Mucosa of descending colon (tissue), 3 donors: Measurements from ENCODE around the gene S100A9. TPM values are rescaled to one million over a fixed set of nuclear protein-coding genes. Genes with fewer than 3 reads are reported as not detected.
A peak's percentile ranks its signal among the peaks of the same experiment; 100 is the strongest.

Source experiments
- ATAC-seq: fragments of 200-7000 bp; cut with Tn5 transposase; one replicate; pipeline ENCODE4 v1.9.1; 2020; ENCODE audit warnings: mild to moderate bottlenecking, moderate library complexity
- DNase-seq, 3 donors: peaks; one replicate each; pipeline ENCODE4 v3.0.0-alpha.2; 2020
- H3K36me3 ChIP-seq: fragments of 200-600 bp; one replicate; pipeline ENCODE4 v1.8.0; 2021; ENCODE audit warnings: low read depth, mild to moderate bottlenecking
- H3K4me1 ChIP-seq: fragments of 200-600 bp; one replicate; pipeline ENCODE4 v1.8.0; 2021; ENCODE audit warnings: low read depth, mild to moderate bottlenecking
- H3K4me3 ChIP-seq: fragments of 200-600 bp; one replicate; pipeline ENCODE4 v1.8.0; 2021; ENCODE audit warnings: mild to moderate bottlenecking
- H3K9me3 ChIP-seq: fragments of 200-600 bp; one replicate; pipeline ENCODE4 v1.8.0; 2021; ENCODE audit warnings: mild to moderate bottlenecking
- intact Hi-C, 2 donors: fragments of 100-400 bp; cut with DNase I in 1 of 2; cut with micrococcal nuclease in 1 of 2; formaldehyde crosslinking; loops; one replicate each; pipeline versions ENCODE4 v1.11.0 to v1.11.1; 2022; cut with DNase I, micrococcal nuclease
- total RNA-seq, 3 donors: library from RNA; stranded (reverse); fragmentation: NEBNext Ultra II Directional in 2 of 3; extraction: Animal tissue kit (Norgen Biotek cat#: 25700) in 2 of 3; gene quantifications; one replicate each; pipeline versions ENCODE4 v1.2.1 to v1.2.4, GENCODE V29; 2021 to 2023
- TF ChIP-seq, protein P1 (sequence below): fragments of 200-600 bp; IDR thresholded peaks from one replicate; pipeline ENCODE4 v1.8.0; 2022; ENCODE audit warnings: antibody characterized with exemption, mild to moderate bottlenecking
- donor health status: DM: no; HTN: no; CAD: no; lungs with moderate emphysema.
- donor health status: DM: no; HTN: no; CAD: no.
- donor health status: DM: no; HTN: yes; CAD: no.

Gene S100A9
- total RNA-seq, 3 donors from 2014 or later, result 5.5 to 151 (median 75.0) TPM

DNA sequence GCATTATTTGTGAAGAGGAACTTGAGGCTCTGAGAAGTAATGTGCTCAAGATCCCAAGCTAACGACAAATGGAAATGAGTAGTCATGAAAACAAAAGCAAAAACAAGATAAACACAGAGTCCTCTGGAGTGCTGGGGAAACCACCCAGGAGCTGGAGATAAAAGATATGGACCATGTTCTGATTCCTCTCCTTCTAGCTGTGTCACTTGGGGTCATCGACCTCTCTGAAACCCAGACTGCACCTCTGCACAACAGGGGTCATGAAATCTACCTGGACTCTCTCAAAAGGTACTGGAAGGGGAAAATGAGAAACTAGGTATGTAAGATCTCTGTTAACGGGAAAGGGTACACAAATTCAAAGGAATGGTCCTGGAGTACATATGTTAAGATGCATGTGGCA lies 15.5 kb upstream of the S100A9 start:
- H3K4me1 ChIP-seq, result no peaks in the 10 kb centered on the region
- no peak overlapping the region for H3K4me3 ChIP-seq
- H3K36me3 ChIP-seq, result no peaks in the 10 kb centered on the region
- DNase-seq (no peak), ATAC-seq (no peak)
- intact Hi-C loops, result no loop called here
- TF ChIP-seq, protein P1, sequence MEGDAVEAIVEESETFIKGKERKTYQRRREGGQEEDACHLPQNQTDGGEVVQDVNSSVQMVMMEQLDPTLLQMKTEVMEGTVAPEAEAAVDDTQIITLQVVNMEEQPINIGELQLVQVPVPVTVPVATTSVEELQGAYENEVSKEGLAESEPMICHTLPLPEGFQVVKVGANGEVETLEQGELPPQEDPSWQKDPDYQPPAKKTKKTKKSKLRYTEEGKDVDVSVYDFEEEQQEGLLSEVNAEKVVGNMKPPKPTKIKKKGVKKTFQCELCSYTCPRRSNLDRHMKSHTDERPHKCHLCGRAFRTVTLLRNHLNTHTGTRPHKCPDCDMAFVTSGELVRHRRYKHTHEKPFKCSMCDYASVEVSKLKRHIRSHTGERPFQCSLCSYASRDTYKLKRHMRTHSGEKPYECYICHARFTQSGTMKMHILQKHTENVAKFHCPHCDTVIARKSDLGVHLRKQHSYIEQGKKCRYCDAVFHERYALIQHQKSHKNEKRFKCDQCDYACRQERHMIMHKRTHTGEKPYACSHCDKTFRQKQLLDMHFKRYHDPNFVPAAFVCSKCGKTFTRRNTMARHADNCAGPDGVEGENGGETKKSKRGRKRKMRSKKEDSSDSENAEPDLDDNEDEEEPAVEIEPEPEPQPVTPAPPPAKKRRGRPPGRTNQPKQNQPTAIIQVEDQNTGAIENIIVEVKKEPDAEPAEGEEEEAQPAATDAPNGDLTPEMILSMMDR, result no peak
- H3K9me3 ChIP-seq, result no peaks in the 10 kb centered on the region

DNA sequence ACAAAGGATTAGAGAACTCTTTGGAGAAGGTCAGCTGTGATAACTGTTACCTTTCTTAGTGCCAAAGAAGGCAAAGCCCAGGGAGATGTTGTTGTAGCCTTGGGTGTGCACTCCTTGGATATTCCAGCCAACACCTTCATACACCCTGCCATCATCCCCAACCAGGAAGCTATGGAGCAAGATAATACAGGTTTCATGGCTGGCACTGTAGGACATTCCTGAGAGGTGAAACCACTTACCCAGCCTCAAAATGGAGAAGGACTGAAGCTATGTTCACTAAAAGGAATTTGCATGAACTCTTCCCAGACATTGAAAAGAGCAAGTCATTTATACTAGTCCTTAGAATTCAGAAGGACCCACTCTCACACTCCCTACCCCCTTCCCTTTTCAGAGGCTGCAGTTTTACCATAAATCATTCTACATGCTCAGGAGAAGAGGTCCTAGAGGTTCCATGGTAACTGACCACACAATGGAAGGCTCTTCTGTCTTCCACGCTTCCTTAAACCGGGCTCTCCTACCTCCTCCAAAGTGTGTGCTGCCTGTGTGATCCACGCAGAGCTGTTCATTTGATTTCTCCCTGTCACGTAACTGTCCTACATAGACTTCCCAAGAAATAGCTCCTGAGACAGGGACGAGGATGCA lies 14.5 kb upstream of the S100A9 start:
- Histone ChIP-seq H3K4me1 (no peaks in the 10 kb centered on the region), H3K4me3 (no peak overlapping the region), H3K9me3 (no peaks in the 10 kb centered on the region), H3K36me3 (no peaks in the 10 kb centered on the region)
- TF ChIP-seq, protein P1, result no peak
- ATAC-seq, result peak; percentile 21
- DNase-seq, result no peak
- intact Hi-C loops, result no loop called here

DNA sequence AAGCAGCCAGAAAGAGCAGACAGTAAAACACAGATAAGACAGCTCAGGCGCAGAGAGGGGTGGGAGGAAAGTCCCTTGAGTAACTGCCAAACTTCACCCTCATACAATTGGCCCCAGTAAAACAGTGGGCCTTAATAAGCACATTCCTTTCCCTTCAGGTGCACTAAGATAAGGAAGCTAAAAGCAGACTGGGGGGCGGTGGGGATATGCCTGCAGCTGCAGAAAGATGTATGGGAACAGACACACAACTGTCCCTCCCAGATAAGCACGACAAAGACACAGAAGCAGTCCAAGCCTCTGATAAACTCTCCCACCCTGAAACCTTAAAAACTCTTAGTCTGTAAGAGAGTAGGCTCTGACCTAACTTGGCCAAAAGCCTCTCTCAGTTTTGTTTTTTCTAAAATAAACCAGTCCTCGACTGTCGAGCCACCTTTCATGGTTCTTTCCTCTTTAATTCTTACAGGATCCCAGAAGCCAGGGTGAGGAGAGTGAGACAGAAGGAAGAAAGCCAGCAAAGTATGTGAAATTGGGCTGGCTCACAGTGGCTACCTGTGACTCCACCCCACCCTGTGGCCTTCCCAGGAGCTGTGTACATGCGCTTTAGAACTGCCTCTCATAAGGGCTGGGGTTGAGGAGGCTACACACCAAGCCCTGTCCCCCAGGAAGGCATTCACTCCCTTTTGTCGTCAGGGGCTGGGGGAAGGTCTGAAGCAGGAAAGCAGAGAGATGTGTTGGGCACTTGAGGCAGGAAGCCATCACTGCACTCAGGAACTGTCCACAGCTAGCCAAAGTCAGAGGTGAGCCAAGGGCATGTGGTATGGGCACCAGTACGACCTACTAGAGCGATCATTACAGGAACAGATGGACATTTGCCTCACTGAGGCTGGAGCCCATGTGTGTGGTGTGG lies 13.6 kb upstream of the S100A9 start:
- H3K9me3 ChIP-seq, result no peaks in the 10 kb centered on the region
- no peak overlapping the region for H3K4me3 ChIP-seq
- H3K36me3 ChIP-seq, result no peaks in the 10 kb centered on the region
- no peaks in the 10 kb centered on the region for H3K4me1 ChIP-seq
- no peak for DNase-seq
- TF ChIP-seq, protein P1, result no peak
- intact Hi-C loops, result no loop called here
- ATAC-seq, result peak; percentile 23

DNA sequence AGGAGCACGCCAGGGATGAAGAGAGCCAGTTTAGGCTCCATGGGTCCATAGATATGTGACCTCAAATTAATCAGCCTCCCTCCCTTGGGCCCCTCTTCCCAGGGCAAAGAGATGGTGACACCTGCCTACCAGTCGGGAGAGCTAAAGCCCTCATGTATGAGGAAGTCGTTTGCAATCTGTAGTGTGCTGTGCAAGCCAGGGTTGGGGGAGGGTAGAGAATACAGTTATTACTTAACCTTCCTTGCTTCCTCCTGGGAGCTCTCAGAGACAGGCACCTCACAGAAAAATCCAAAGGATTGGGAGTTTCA lies 13.0 kb upstream of the S100A9 start:
- ATAC-seq (peak; percentile 73), DNase-seq (no peak)
- no peaks in the 10 kb centered on the region for H3K4me1 ChIP-seq
- no peak overlapping the region for H3K4me3 ChIP-seq
- TF ChIP-seq, protein P1, result no peak
- no peaks in the 10 kb centered on the region for H3K9me3 ChIP-seq
- intact Hi-C loops, result no loop called here
- H3K36me3 ChIP-seq, result no peaks in the 10 kb centered on the region

DNA sequence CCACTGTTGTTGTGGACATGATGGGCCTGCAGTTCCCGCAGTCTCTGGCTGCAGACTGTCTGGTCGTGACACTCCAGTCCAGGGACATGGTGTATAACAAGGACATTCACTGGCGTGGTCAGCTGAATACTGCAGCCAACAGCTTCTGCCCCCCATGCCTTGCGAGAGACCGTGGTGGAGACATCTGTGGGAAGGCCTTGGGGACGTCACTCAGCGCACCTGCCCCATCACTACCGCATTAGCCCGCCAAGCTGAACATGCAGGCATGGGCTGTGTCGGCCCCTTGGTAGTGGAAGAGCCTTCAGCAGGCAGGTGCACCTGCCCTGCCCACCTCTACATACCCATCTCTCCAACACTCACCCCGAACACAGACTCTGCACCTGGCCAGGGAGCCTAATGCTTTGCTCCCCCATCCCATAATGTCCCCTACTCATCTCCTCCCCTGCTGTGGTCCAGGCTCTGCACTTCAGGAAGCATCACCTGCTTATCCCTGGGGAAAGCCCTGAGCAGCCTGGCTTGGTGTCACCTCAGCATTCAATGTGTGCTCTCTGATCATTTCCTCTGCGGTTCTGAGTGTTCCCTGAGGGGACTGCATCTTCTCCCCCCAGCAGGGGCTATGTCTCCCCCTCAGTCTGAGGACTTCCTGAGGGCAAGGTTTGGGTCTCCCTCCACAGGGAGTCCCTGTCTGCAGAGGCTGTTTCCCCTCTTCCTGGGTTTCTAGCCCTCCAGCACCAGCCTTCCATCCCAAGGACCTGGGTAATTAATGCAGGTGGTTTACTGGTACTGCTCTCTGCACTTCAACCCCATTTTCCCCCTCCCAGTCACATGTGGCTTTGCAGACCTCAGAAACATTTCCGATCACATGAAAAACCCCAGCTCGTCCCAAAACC lies 12.2 kb upstream of the S100A9 start:
- ATAC-seq, result no peak
- TF ChIP-seq, protein P1, result no peak
- intact Hi-C loops, result no loop called here

More for the DNA sequence above, 12.2 kb upstream of the S100A9 start:
- no peak for DNase-seq
- Histone ChIP-seq H3K36me3 (no peaks in the 10 kb centered on the region), H3K4me1 (no peaks in the 10 kb centered on the region), H3K4me3 (no peak overlapping the region), H3K9me3 (no peaks in the 10 kb centered on the region)
